HFFc6 (cell line): ENCODE results near the gene SCP2. TPM values are rescaled to one million over a fixed set of nuclear protein-coding genes. Genes with fewer than 3 reads are reported as not detected.

Experiments
- DNase-seq: peaks from one replicate; pipeline ENCODE4 v3.0.0-alpha.2; 2018
- H3K27ac Mint-ChIP-seq: 2 replicates; pipeline ENCODE4 v1.8.0; 2020; ENCODE audit warnings: mild to moderate bottlenecking, mixed read lengths
- H3K27me3 Mint-ChIP-seq: 2 replicates; pipeline ENCODE4 v1.8.0; 2021; ENCODE audit warnings: mild to moderate bottlenecking, moderate library complexity, mixed read lengths; ENCODE audit not compliant: insufficient read depth
- H3K36me3 Mint-ChIP-seq: 2 replicates; pipeline ENCODE4 v1.8.0; 2021; ENCODE audit warnings: low read depth, mixed read lengths
- H3K4me1 Mint-ChIP-seq: 2 replicates; pipeline ENCODE4 v1.8.0; 2020; ENCODE audit warnings: low read depth, mixed read lengths
- H3K4me3 Mint-ChIP-seq: 2 replicates; pipeline ENCODE4 v1.8.0; 2020; ENCODE audit warnings: mild to moderate bottlenecking, moderate library complexity, mixed read lengths
- H3K9me3 Mint-ChIP-seq: 2 replicates; pipeline ENCODE4 v1.8.0; 2020; ENCODE audit warnings: mild to moderate bottlenecking, mixed read lengths
- CTCF ChIP-seq: fragments of 200-600 bp; sonication (generic); IDR thresholded peaks from 2 replicates; pipeline ENCODE4 v1.5.0; 2021; ENCODE audit warnings: antibody characterized with exemption, mild to moderate bottlenecking
- total RNA-seq, 6 experiments: library from RNA; stranded (reverse); fragmentation: NEBNext Ultra II Directional; extraction: Animal tissue kit (Norgen Biotek cat#: 25700); gene quantifications; 2 replicates in 1 of 6; 3 replicates in 5 of 6; pipeline ENCODE4 v1.2.3, GENCODE V29; 2021

Gene SCP2
- total RNA-seq, 6 experiments from 2014 or later, result 122 to 159 (median 156) TPM

GRCh38 chr1:53079251-53079650 lies 152.2 kb downstream of the SCP2 start:
- Mint-ChIP-seq H3K27ac (no peak overlapping the region), H3K4me3 (no peak overlapping the region), H3K9me3 (no peaks in the 10 kb centered on the region), H3K27me3 (peaks cover 10% of the 10 kb centered on the region), H3K4me1 (no peaks in the 10 kb centered on the region), H3K36me3 (no peaks in the 10 kb centered on the region)
- no peak for TF ChIP-seq CTCF
- no peak for DNase-seq

- Mint-ChIP-seq H3K27me3 (peaks cover 7% of the 10 kb centered on the region), H3K27ac (no peak overlapping the region), H3K36me3 (no peaks in the 10 kb centered on the region), H3K9me3 (no peaks in the 10 kb centered on the region), H3K4me1 (0 out of 2 replicates have a peak, but pooled peaks cover 7% of the 10 kb centered on the region), H3K4me3 (no peak overlapping the region)
- DNase-seq, result no peak
- TF ChIP-seq CTCF, result no peak
Measured at GRCh38 chr1:53080041-53080440, 153.0 kb downstream of the SCP2 start.

GRCh38 chr1:53080769-53081168 lies 153.7 kb downstream of the SCP2 start:
- Mint-ChIP-seq H3K27ac (no peak overlapping the region), H3K36me3 (no peaks in the 10 kb centered on the region), H3K9me3 (no peaks in the 10 kb centered on the region), H3K4me1 (0 out of 2 replicates have a peak, but pooled peaks cover 7% of the 10 kb centered on the region), H3K27me3 (peaks cover 4% of the 10 kb centered on the region), H3K4me3 (no peak overlapping the region)
- no peak for TF ChIP-seq CTCF
- DNase-seq, result no peak

GRCh38 chr1:53081384-53082066 lies 154.4 kb downstream of the SCP2 start:
- Mint-ChIP-seq H3K36me3 (no peaks in the 10 kb centered on the region), H3K9me3 (no peaks in the 10 kb centered on the region), H3K27ac (no peak overlapping the region), H3K27me3 (peaks cover 4% of the 10 kb centered on the region), H3K4me1 (0 out of 2 replicates have a peak, but pooled peaks cover 7% of the 10 kb centered on the region), H3K4me3 (no peak overlapping the region)
- no peak for TF ChIP-seq CTCF
- DNase-seq, result no peak

GRCh38 chr1:53082826-53083455 lies 155.9 kb downstream of the SCP2 start:
- Mint-ChIP-seq H3K4me1 (0 out of 2 replicates have a peak, but pooled peaks cover 7% of the 10 kb centered on the region), H3K4me3 (no peak overlapping the region), H3K27ac (no peak overlapping the region), H3K9me3 (no peaks in the 10 kb centered on the region), H3K36me3 (no peaks in the 10 kb centered on the region), H3K27me3 (peaks cover 4% of the 10 kb centered on the region)
- DNase-seq, result no peak
- no peak for TF ChIP-seq CTCF
